Thoracic aorta (tissue), 2 donors: Measurements from ENCODE around the gene AURKAIP1. TPM values are rescaled to one million over a fixed set of nuclear protein-coding genes. Genes with fewer than 3 reads are reported as not detected.

Experiments used
- ATAC-seq: fragments of 150-250 bp; one replicate; pipeline ENCODE4 v1.8.0; 2017; ENCODE audit warnings: low read depth; ENCODE audit not compliant: insufficient number of reproducible peaks, low FRiP score
- DNase-seq: peaks from one replicate; pipeline ENCODE4 v3.0.0-alpha.2; 2020; ENCODE audit warnings: low spot score
- H3K27ac ChIP-seq, 2 donors: fragments of 200-600 bp; sonication (generic); 1 replicate in 1 of 2; 2 replicates in 1 of 2; pipeline ENCODE4 v1.5.1; 2016; ENCODE audit warnings: mild to moderate bottlenecking in 2 of 2, moderate library complexity in 2 of 2
- H3K27me3 ChIP-seq: fragments of 200-600 bp; sonication (generic); replicated peaks from 2 replicates; pipeline ENCODE4 v1.6.0; 2016; ENCODE audit warnings: mild to moderate bottlenecking; ENCODE audit not compliant: insufficient read depth
- H3K36me3 ChIP-seq: fragments of 200-600 bp; sonication (generic); one replicate; pipeline ENCODE4 v1.5.1; 2016
- H3K4me1 ChIP-seq, 2 donors: fragments of 200-600 bp; sonication (generic); 1 replicate in 1 of 2; 2 replicates in 1 of 2; pipeline versions ENCODE4 v1.5.1 to v1.6.0; 2016; ENCODE audit warnings: low read depth in 2 of 2, mild to moderate bottlenecking in 1 of 2; ENCODE audit not compliant: control insufficient read depth in 1 of 2
- H3K4me3 ChIP-seq: fragments of 200-600 bp; sonication (generic); 2 replicates; pipeline ENCODE4 v1.5.1; 2016; ENCODE audit warnings: mild to moderate bottlenecking
- H3K9me3 ChIP-seq: fragments of 200-600 bp; sonication (generic); 2 replicates; pipeline ENCODE4 v1.5.1; 2016
- total RNA-seq, 2 donors: library from RNA; depleted of rRNA; stranded (reverse); fragments of >200 nt; gene quantifications; one replicate each; pipeline versions ENCODE4 v1.1.0 to v1.2.3, GENCODE V29; 2016
- TF ChIP-seq, protein P1 (sequence below): fragments of 200-600 bp; sonication (generic); IDR thresholded peaks from one replicate; pipeline ENCODE4 v1.5.1; 2019; ENCODE audit warnings: antibody characterized with exemption

Gene AURKAIP1
- total RNA-seq, 2 donors from 2014 or later, result 43.5 to 94.5 TPM

DNA sequence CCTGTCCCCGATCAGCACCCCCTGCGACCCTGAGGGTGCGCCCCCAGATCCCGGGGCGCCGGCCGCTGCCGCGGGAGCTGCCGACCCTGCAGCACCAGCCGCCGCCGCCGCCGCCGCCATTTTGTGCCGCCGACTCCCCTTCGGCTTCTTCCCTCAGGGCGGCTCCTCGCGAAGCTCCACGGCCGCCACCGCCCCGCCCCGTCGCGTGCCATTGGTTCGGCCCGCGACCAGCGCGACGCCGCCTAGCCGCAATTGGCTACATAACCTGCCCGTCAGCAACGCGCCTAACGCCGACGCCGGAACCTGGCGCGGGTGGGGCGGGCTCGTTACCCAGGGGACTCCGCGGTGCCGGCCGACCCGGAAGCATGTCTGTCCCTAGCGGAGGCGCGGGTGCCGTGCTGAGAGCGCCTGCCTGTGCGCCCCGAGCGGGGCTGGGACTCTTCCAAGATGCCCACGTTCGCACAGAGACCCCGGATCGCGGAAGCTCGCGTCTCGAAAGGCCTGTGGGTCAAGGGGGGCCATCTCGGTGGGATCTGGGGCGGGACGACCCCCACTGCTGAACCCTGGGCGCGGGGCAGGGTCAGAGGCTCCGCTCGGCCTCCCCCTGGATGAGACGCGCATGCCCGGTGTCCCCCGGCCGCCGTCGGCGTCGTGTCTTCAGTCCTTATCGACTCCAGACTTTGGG lies 24.3 kb upstream of the AURKAIP1 start, which contains the start of gene CCNL2:
CCNL2 (minus strand) TSS at position 149 of the 685 bp plus-strand sequence; CDS start at position 120, 29 bp downstream.
- no peaks in the 10 kb centered on the region for H3K27me3 ChIP-seq
- peak; percentile 87 for DNase-seq
- H3K27ac ChIP-seq, result peak within 1 kb of the TSS; percentile 86 to 87
- H3K4me3 ChIP-seq, result peak within 1 kb of the TSS; percentile 94
- H3K9me3 ChIP-seq, result no peaks in the 10 kb centered on the region
- ATAC-seq, result peak; percentile 95
- TF ChIP-seq, protein P1, sequence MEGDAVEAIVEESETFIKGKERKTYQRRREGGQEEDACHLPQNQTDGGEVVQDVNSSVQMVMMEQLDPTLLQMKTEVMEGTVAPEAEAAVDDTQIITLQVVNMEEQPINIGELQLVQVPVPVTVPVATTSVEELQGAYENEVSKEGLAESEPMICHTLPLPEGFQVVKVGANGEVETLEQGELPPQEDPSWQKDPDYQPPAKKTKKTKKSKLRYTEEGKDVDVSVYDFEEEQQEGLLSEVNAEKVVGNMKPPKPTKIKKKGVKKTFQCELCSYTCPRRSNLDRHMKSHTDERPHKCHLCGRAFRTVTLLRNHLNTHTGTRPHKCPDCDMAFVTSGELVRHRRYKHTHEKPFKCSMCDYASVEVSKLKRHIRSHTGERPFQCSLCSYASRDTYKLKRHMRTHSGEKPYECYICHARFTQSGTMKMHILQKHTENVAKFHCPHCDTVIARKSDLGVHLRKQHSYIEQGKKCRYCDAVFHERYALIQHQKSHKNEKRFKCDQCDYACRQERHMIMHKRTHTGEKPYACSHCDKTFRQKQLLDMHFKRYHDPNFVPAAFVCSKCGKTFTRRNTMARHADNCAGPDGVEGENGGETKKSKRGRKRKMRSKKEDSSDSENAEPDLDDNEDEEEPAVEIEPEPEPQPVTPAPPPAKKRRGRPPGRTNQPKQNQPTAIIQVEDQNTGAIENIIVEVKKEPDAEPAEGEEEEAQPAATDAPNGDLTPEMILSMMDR, result peak; percentile 77
- peaks cover 55% of the 10 kb centered on the region for H3K36me3 ChIP-seq
- peaks cover 20 to 35% of the 10 kb centered on the region in 2 donors for H3K4me1 ChIP-seq

DNA sequence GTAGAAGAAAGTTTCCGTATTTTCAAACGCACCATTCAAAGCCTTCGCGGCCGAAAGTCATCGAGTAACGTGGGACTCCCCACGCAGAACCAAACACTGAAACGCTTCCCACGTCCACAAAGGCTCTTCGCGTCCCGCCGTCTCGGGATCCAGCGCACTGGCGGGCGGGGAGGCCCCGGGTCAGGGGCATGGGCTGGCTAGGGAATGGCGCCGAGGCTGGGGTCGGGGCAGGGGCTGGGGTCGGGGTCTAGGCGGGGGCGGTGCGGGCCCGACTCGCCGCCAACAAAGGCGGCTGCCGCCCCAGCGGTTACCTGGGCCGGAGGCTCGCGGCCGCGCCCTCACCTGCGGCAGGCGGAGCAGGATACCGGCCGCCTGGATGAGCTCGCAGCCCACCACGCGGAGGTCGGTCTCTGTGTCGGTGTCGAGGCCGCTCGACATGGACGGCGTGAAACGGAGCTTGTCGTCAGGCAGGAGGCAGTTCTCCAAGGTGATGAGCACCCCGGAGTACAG lies 23.7 kb upstream of the AURKAIP1 start:
- H3K27ac ChIP-seq, result peak overlapping the region; percentile 83 to 86
- peak overlapping the region; percentile 94 for H3K4me3 ChIP-seq
- H3K9me3 ChIP-seq, result no peaks in the 10 kb centered on the region
- H3K27me3 ChIP-seq, result no peaks in the 10 kb centered on the region
- TF ChIP-seq, protein P1, result no peak
- H3K36me3 ChIP-seq, result peaks cover 55% of the 10 kb centered on the region
- peaks cover 20 to 35% of the 10 kb centered on the region in 2 donors for H3K4me1 ChIP-seq
- DNase-seq (no peak), ATAC-seq (no peak)

DNA sequence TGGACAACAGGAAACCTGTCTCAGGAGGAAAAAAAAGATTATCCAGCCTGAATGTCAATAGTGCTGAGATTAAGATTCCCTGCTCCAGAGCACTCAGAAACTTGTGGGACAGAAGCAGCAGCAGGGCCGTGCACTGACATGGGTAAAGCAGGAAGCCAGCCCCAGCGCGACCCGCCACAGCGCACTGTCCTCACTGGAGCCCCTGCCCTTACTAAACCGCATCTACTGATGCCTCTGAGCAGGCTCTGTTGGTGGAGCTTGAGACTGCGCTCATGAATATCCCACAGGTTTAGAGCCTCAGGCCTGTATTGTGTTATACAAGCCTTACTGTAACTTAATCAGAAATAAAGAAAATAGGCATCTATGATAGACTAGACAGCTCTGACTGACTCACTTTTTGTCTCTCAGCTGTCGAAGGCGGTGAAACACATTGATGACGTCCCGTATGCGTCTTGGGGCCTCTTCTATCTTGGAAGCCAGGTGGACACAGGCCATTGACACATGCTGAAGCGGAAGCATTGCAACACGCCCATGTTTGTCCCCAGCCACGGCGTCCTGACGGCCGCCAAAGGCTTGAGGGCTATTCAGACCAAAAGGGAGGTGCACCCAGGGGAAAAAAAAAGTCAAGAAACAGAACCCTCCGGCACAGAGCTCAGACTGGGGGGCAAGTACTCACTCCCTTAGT lies 23.0 kb upstream of the AURKAIP1 start:
- TF ChIP-seq, protein P1, result no peak
- H3K4me1 ChIP-seq, result peaks cover 20 to 35% of the 10 kb centered on the region in 2 donors
- H3K36me3 ChIP-seq, result peaks cover 58% of the 10 kb centered on the region
- H3K27ac ChIP-seq, result no peak overlapping the region
- H3K27me3 ChIP-seq, result no peaks in the 10 kb centered on the region
- no peak for ATAC-seq
- no peaks in the 10 kb centered on the region for H3K9me3 ChIP-seq
- H3K4me3 ChIP-seq, result peak overlapping the region; percentile 94
- DNase-seq, result no peak

DNA sequence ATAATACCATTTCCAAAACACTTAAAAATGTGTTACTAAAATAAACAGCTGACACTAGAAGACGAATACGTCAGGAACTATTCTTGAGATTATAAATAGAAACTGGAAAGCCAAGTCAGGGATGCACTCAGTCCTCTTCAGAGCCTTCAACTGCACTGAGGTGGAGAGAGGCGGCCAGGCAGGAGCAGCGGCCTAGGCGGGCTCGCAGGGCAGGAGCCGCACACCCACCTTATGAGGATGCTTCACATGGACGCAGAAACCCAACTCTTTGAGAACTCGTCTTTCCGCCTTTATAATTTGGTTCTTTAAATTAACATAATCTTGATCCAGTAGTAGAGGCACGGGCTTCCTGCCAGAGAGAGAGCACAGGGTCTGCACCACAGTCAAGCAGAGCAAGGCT lies 20.2 kb upstream of the AURKAIP1 start:
- no peak for ATAC-seq
- peaks cover 66% of the 10 kb centered on the region for H3K36me3 ChIP-seq
- H3K27ac ChIP-seq, result no peak overlapping the region
- TF ChIP-seq, protein P1, result no peak
- no peak for DNase-seq
- no peaks in the 10 kb centered on the region for H3K27me3 ChIP-seq
- H3K4me1 ChIP-seq, result peaks cover 12 to 22% of the 10 kb centered on the region in 2 donors
- no peaks in the 10 kb centered on the region for H3K9me3 ChIP-seq
- no peak overlapping the region for H3K4me3 ChIP-seq

DNA sequence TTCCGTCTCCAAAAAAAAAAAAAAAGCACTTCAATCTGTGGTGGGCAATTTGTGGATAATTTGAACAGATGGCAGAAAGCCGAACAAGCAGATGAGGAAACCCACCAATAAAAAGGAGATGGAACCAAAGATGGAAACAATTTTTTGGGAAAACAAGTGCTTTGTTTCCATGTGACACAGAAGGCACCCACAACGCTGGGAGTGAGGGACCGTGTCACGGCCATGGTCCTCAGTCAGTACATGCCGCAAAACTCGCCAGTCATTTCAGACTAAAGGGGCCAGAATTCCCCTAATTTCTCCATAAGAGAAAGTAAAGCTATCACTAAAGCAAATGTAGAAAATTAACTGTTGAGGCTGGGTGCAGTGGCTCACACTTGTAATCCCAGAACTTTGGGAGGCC lies 19.1 kb upstream of the AURKAIP1 start:
- TF ChIP-seq, protein P1, result no peak
- Histone ChIP-seq H3K36me3 (peaks cover 76% of the 10 kb centered on the region), H3K4me3 (no peak overlapping the region), H3K27ac (no peak overlapping the region), H3K4me1 (peaks cover 10 to 17% of the 10 kb centered on the region in 2 donors), H3K9me3 (no peaks in the 10 kb centered on the region), H3K27me3 (no peaks in the 10 kb centered on the region)
- ATAC-seq (no peak), DNase-seq (no peak)
